Ishikawa (cell line): ENCODE measurements around the gene ZNF366.
A peak's percentile ranks its signal among the peaks of the same experiment; 100 is the strongest.

Experiments used
- CEBPB ChIP-seq: IDR thresholded peaks from 2 replicates; pipeline ENCODE4 v1.6.1; 2012
- CREB1 ChIP-seq: IDR thresholded peaks from 2 replicates; pipeline ENCODE4 v1.6.1; 2012; ENCODE audit warnings: low read depth
- EGR1 ChIP-seq: IDR thresholded peaks from 2 replicates; pipeline ENCODE4 v1.6.1; 2012
- EP300 ChIP-seq: IDR thresholded peaks from 2 replicates; pipeline ENCODE4 v1.6.1; 2012; ENCODE audit warnings: borderline replicate concordance
- FOXM1 ChIP-seq: IDR thresholded peaks from 2 replicates; pipeline ENCODE4 v1.6.1; 2012; ENCODE audit warnings: low read depth, borderline replicate concordance
- MAX ChIP-seq: IDR thresholded peaks from 2 replicates; pipeline ENCODE4 v1.6.1; 2012
- NFIC ChIP-seq: IDR thresholded peaks from 2 replicates; pipeline ENCODE4 v1.6.1; 2012
- RAD21 ChIP-seq: IDR thresholded peaks from 2 replicates; pipeline ENCODE4 v1.6.1; 2012; ENCODE audit warnings: low read depth
- REST ChIP-seq: IDR thresholded peaks from 2 replicates; pipeline ENCODE4 v1.6.1; 2012; ENCODE audit warnings: low read depth, mild to moderate bottlenecking
- TAF1 ChIP-seq: IDR thresholded peaks from 2 replicates; pipeline ENCODE4 v1.6.1; 2012; ENCODE audit warnings: low read depth, mild to moderate bottlenecking
- TCF12 ChIP-seq: IDR thresholded peaks from 2 replicates; pipeline ENCODE4 v1.6.1; 2012; ENCODE audit warnings: low read depth
- TEAD4 ChIP-seq: IDR thresholded peaks from 2 replicates; pipeline ENCODE4 v1.6.1; 2012
- USF1 ChIP-seq: IDR thresholded peaks from 2 replicates; pipeline ENCODE4 v1.6.1; 2012
- YY1 ChIP-seq: IDR thresholded peaks from 2 replicates; pipeline ENCODE4 v1.6.1; 2012; ENCODE audit warnings: low read depth
- ZBTB7A ChIP-seq: IDR thresholded peaks from 2 replicates; pipeline ENCODE4 v1.6.1; 2012; ENCODE audit warnings: low read depth

ZNF366 gene

GRCh38 chr5:72407541-72407940 is 99.7 kb downstream of the ZNF366 start:
- TF ChIP-seq FOXM1: no peak
- TF ChIP-seq EGR1: no peak
- no peak for TF ChIP-seq NFIC
- TF ChIP-seq USF1: no peak
- TF ChIP-seq TCF12: no peak
- TF ChIP-seq MAX: no peak

- TF ChIP-seq YY1 (no peak), EP300 (no peak), MAX (no peak), CREB1 (no peak), TCF12 (no peak), NFIC (no peak)
Observed at GRCh38 chr5:72407078-72407477, 100.1 kb downstream of the ZNF366 start.

GRCh38 chr5:72402959-72403628 is 104.1 kb downstream of the ZNF366 start:
- TF ChIP-seq TAF1 (no peak), TCF12 (no peak), RAD21 (0 out of 2 replicates have a peak, but pooled peaks have one; percentile 10)

- TF ChIP-seq EP300 (no peak), RAD21 (no peak), YY1 (no peak), REST (no peak), TEAD4 (no peak), CREB1 (no peak)
Observed at GRCh38 chr5:72402381-72402890, 104.8 kb downstream of the ZNF366 start.

GRCh38 chr5:72400950-72401349 is 106.3 kb downstream of the ZNF366 start:
- no peak for TF ChIP-seq RAD21
- no peak for TF ChIP-seq FOXM1
- no peak for TF ChIP-seq TEAD4
- no peak for TF ChIP-seq EP300
- no peak for TF ChIP-seq NFIC
- TF ChIP-seq EGR1: no peak
- TF ChIP-seq CREB1: no peak

- TF ChIP-seq EGR1: no peak
- no peak for TF ChIP-seq CREB1
- TF ChIP-seq RAD21: no peak
- TF ChIP-seq TAF1: no peak
- no peak for TF ChIP-seq MAX
- TF ChIP-seq YY1: no peak
- TF ChIP-seq ZBTB7A: no peak
- TF ChIP-seq USF1: no peak
- TF ChIP-seq TEAD4: no peak
Observed at GRCh38 chr5:72397836-72398235, 109.4 kb downstream of the ZNF366 start.

- TF ChIP-seq TCF12 (no peak), RAD21 (peak; percentile 53), FOXM1 (no peak)
Observed at GRCh38 chr5:72394688-72395087, 112.5 kb downstream of the ZNF366 start.

GRCh38 chr5:72393052-72393451 is 114.2 kb downstream of the ZNF366 start:
- TF ChIP-seq FOXM1 (no peak), TAF1 (no peak), CEBPB (no peak), REST (no peak), YY1 (no peak), NFIC (no peak), EP300 (no peak), EGR1 (no peak), USF1 (no peak), RAD21 (no peak), ZBTB7A (no peak), TCF12 (no peak), TEAD4 (no peak), CREB1 (no peak), MAX (no peak)
